IMR-90 (cell line): Measurements from ENCODE around the gene TIGD3. TPM values are rescaled to one million over a fixed set of nuclear protein-coding genes. Genes with fewer than 3 reads are reported as not detected.

Experiments used
- ATAC-seq: fragments of 200-7000 bp; cut with Tn5 transposase; 2 replicates; pipeline ENCODE4 v1.9.1; 2020; ENCODE audit warnings: low read depth, mild to moderate bottlenecking, moderate library complexity
- BruUV-seq: library from RNA; stranded (reverse); fragments of 400-500 nt; replicated peaks from 2 replicates; lab custom pipeline; 2021; lab: Mats Ljungman, UMichigan
- CTCF ChIA-PET: fragments of 300-600 bp; formaldehyde crosslinking; extraction: SDS; loops from one replicate; lab custom pipeline; 2021; ENCODE audit warnings: antibody characterized with exemption; lab: Yijun Ruan, JAX
- POLR2A ChIA-PET: fragments of 300-600 bp; sonication (Branson Sonifier 250); formaldehyde crosslinking; loops from one replicate; lab custom pipeline; 2022; ENCODE audit warnings: antibody characterized with exemption; ENCODE audit not compliant: unreplicated experiment; lab: Charles Lee
- DNase-seq: peaks from one replicate; pipeline ENCODE4 v3.0.0; 2013
- H2AFZ ChIP-seq: replicated peaks from 2 replicates; pipeline ENCODE3; 2013; ENCODE audit warnings: low read length, mild to moderate bottlenecking; ENCODE audit not compliant: poor library complexity
- H2AK5ac ChIP-seq: 2 replicates; pipeline ENCODE4 v1.6.1; 2013; ENCODE audit warnings: low read depth, low read length, inconsistent platforms
- H2AK9ac ChIP-seq: replicated peaks from 2 replicates; pipeline ENCODE3; 2013; ENCODE audit warnings: mild to moderate bottlenecking, low read depth, low read length, moderate library complexity; ENCODE audit not compliant: poor library complexity
- H2BK120ac ChIP-seq: 2 replicates; pipeline ENCODE4 v1.6.1; 2013; ENCODE audit warnings: low read depth, low read length, inconsistent platforms
- H2BK15ac ChIP-seq: 3 replicates; pipeline ENCODE4 v1.6.1; 2013; ENCODE audit warnings: low read depth, low read length, inconsistent platforms
- H2BK20ac ChIP-seq: 2 replicates; pipeline ENCODE4 v1.6.1; 2013; ENCODE audit warnings: low read depth, mild to moderate bottlenecking, inconsistent platforms, low read length, moderate library complexity
- H2BK5ac ChIP-seq: 2 replicates; pipeline ENCODE4 v1.6.1; 2013; ENCODE audit warnings: mild to moderate bottlenecking, low read depth, low read length, inconsistent platforms; ENCODE audit not compliant: poor library complexity, severe bottlenecking
- H3K14ac ChIP-seq: replicated peaks from 2 replicates; pipeline ENCODE4 v1.6.1; 2013; ENCODE audit warnings: low read depth, low read length, inconsistent platforms
- H3K18ac ChIP-seq: 2 replicates; pipeline ENCODE4 v1.6.1; 2013; ENCODE audit warnings: low read depth, low read length, control low read depth
- H3K23ac ChIP-seq: 2 replicates; pipeline ENCODE4 v1.6.1; 2013; ENCODE audit warnings: low read depth, low read length, inconsistent platforms
- H3K27ac ChIP-seq: 2 replicates; pipeline ENCODE4 v1.5.1; 2013; ENCODE audit warnings: mild to moderate bottlenecking, control low read depth, low read length; ENCODE audit not compliant: insufficient read depth
- H3K27me3 ChIP-seq: 2 replicates; pipeline ENCODE4 v1.6.1; 2013; ENCODE audit warnings: low read length; ENCODE audit not compliant: control insufficient read depth, insufficient read depth
- H3K36me3 ChIP-seq: 2 replicates; pipeline ENCODE4 v1.6.1; 2013; ENCODE audit warnings: low read length, mixed read lengths; ENCODE audit not compliant: control insufficient read depth, insufficient read depth
- H3K4ac ChIP-seq: 2 replicates; pipeline ENCODE4 v1.6.1; 2013; ENCODE audit warnings: low read depth, low read length, inconsistent platforms
- H3K4me1 ChIP-seq: 2 replicates; pipeline ENCODE4 v1.6.1; 2013; ENCODE audit warnings: low read length, mixed read lengths; ENCODE audit not compliant: control insufficient read depth, insufficient read depth
- H3K4me2 ChIP-seq: 2 replicates; pipeline ENCODE4 v1.6.1; 2013; ENCODE audit warnings: low read depth, mild to moderate bottlenecking, control low read depth, low read length, moderate library complexity
- H3K4me3 ChIP-seq: 2 replicates; pipeline ENCODE4 v1.5.1; 2013; ENCODE audit warnings: low read depth, mild to moderate bottlenecking, control low read depth, low read length, moderate library complexity; ENCODE audit not compliant: insufficient read depth
- H3K56ac ChIP-seq: 2 replicates; pipeline ENCODE4 v1.6.1; 2013; ENCODE audit warnings: low read length, inconsistent platforms; ENCODE audit not compliant: insufficient read depth; ENCODE audit errors: extremely low read depth
- H3K79me1 ChIP-seq, 2 experiments: 2 replicates each; pipeline ENCODE4 v1.6.1; 2013; ENCODE audit warnings: low read length in 2 of 2, inconsistent platforms in 1 of 2, low read depth in 1 of 2
- H3K9ac ChIP-seq: 2 replicates; pipeline ENCODE4 v1.6.1; 2013; ENCODE audit warnings: low read depth, low read length, control low read depth
- H3K9me1 ChIP-seq: 2 replicates; pipeline ENCODE4 v1.6.1; 2013; ENCODE audit warnings: low read length, inconsistent platforms; ENCODE audit not compliant: insufficient read depth
- H3K9me3 ChIP-seq: 2 replicates; pipeline ENCODE4 v1.6.1; 2013; ENCODE audit warnings: low read length; ENCODE audit not compliant: control insufficient read depth, insufficient read depth
- H4K20me1 ChIP-seq: 2 replicates; pipeline ENCODE4 v1.6.1; 2013; ENCODE audit warnings: low read length, inconsistent platforms; ENCODE audit not compliant: insufficient read depth
- H4K5ac ChIP-seq: 2 replicates; pipeline ENCODE4 v1.6.1; 2013; ENCODE audit warnings: mild to moderate bottlenecking, low read depth, low read length, control low read depth
- H4K8ac ChIP-seq, 2 experiments: 2 replicates each; pipeline ENCODE4 v1.6.1; 2013; ENCODE audit warnings: low read depth in 2 of 2, low read length in 2 of 2, control low read depth in 1 of 2, inconsistent platforms in 1 of 2
- H4K91ac ChIP-seq: 2 replicates; pipeline ENCODE4 v1.6.1; 2013; ENCODE audit warnings: low read depth, low read length, inconsistent platforms; ENCODE audit not compliant: insufficient read depth
- RAD21 ChIP-seq: IDR thresholded peaks from 2 replicates; pipeline ENCODE4 v1.6.1; 2012; ENCODE audit warnings: low read length, improper control_type of control experiment
- RFX5 ChIP-seq: IDR thresholded peaks from 2 replicates; pipeline ENCODE4 v1.8.0; 2012; ENCODE audit warnings: low read depth, mild to moderate bottlenecking, low read length, moderate library complexity
- WGBS, 2 experiments: methylation state at CpG; one replicate each; pipeline versions ENCODE4 v1.1.5 to v1.1.7; 2013; ENCODE audit warnings: missing lambda C conversion rate in 2 of 2; ENCODE audit not compliant: insufficient read length in 1 of 2; ENCODE audit errors: extremely low coverage in 2 of 2; 5-methylcytosine and 5-hydroxymethylcytosine counted together
- dilution Hi-C: fragments of 300-500 bp; cut with HindIII; formaldehyde crosslinking; loops from one replicate; pipeline ENCODE4 v1.14.3; 2018; ENCODE audit warnings: low sequenced_read_pairs; ENCODE audit not compliant: unreplicated experiment
- in situ Hi-C: fragments of 300-500 bp; cut with MboI; formaldehyde crosslinking; loops from 3 replicates; pipeline ENCODE4 v1.14.3; 2019; ENCODE audit warnings: low sequenced_read_pairs, inconsistent platforms, mixed read lengths
- intact Hi-C: fragments of 100-400 bp; cut with micrococcal nuclease; formaldehyde crosslinking; loops from 2 replicates; pipeline ENCODE4 v1.10.0; 2022
- polyA plus RNA-seq, 3 experiments: library from polyadenylated mRNA; depleted of rRNA; stranded (reverse); fragments of >200 nt; gene quantifications; 2 replicates each; pipeline ENCODE4 v1.2.3, GENCODE V29; 2012; ENCODE audit warnings: low replicate concordance in 1 of 3
- total RNA-seq: library from RNA; depleted of rRNA; stranded (reverse); fragments of >200 nt; gene quantifications from 2 replicates; pipeline ENCODE4 v1.2.3, GENCODE V29; 2012
- TF ChIP-seq, protein P1 (sequence below): fragments of 150-350 bp; IDR thresholded peaks from 2 replicates; pipeline ENCODE4 v1.6.1; 2017; ENCODE audit warnings: mild to moderate bottlenecking, antibody characterized with exemption, low read length, low read depth

TIGD3 gene
- total and polyA plus RNA-seq, 2 of the 4 experiments (the other 2 are of a cell fraction) = 0.12 TPM; not detected in 1

DNA sequence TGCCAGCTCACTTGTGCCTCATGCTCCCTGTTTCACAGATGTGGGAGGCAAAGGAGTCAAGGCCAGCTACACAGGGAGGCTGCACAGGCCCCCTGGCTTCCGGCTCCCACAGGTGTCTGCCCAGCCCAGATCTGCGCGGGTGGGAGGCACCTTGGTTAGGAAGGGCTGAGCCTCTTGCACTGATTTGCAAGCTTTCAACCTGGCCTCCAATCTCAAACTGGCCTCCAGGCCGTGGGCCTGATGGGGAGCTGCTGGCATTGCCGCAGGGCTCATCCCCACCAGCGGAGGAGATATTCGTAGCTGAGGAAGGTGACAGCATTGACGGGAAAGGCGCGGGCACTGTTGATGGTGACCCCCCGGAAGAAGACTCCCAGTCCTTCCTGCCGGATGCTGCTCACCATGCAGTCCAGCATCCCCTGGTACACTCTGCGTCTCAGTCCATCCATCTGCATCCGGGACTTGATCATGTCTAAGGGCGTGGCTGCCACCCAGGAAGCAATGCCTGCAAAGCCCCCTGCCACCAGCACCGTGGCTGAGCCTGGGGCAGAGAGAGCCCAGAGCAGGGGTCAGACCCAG lies 21.7 kb downstream of the TIGD3 start:
- DNase-seq (no peak), ATAC-seq (no peak)
- Histone ChIP-seq H3K4ac (no peak overlapping the region), H3K4me3 (no peak overlapping the region), H3K18ac (no peak overlapping the region), H3K56ac (no peak overlapping the region), H3K4me2 (no peak overlapping the region), H3K9me1 (peaks cover 13% of the 10 kb centered on the region; the same call in 1 of the 2 replicates), H3K79me1 (peaks cover 4 to 32% of the 10 kb centered on the region in 2 experiments; a peak in 2 of 4 replicates), H3K9ac (no peak overlapping the region), H4K8ac (no peak overlapping the region), H2AFZ (peak overlapping the region; percentile 21), H2BK120ac (no peak overlapping the region), H3K23ac (no peak overlapping the region), H2AK9ac (peak overlapping the region; percentile 82), H4K91ac (no peak overlapping the region), H3K27me3 (no peaks in the 10 kb centered on the region), H2BK15ac (no peak overlapping the region), H2AK5ac (no peak overlapping the region), H3K27ac (no peak overlapping the region), H4K20me1 (no peaks in the 10 kb centered on the region), H3K9me3 (no peaks in the 10 kb centered on the region), H3K36me3 (no peaks in the 10 kb centered on the region), H3K14ac (no peak overlapping the region), H4K5ac (no peak overlapping the region), H2BK20ac (no peak overlapping the region), H3K4me1 (no peaks in the 10 kb centered on the region), H2BK5ac (no peak overlapping the region)
- BruUV-seq = no TSS peak
- TF ChIP-seq, protein P1, sequence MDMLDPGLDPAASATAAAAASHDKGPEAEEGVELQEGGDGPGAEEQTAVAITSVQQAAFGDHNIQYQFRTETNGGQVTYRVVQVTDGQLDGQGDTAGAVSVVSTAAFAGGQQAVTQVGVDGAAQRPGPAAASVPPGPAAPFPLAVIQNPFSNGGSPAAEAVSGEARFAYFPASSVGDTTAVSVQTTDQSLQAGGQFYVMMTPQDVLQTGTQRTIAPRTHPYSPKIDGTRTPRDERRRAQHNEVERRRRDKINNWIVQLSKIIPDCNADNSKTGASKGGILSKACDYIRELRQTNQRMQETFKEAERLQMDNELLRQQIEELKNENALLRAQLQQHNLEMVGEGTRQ = no peak
- TF ChIP-seq RFX5 = no peak
- no peak for TF ChIP-seq RAD21
- CTCF ChIA-PET = no interaction called here
- intact Hi-C loops (no loop called here), in situ Hi-C loops (no loop called here), dilution Hi-C loops (no loop called here)
- WGBS, 2 experiments = 89% methylated on average over 8 of the region's 16 CpGs; no CpG with 5 or more reads in 1 of the 2 experiments
- POLR2A ChIA-PET = interaction anchor here (0.6 to 0.9 kb wide), 2 partner anchors 11 to 48 kb away, joined by 4 read pairs; no protein-coding TSS in a partner anchor
